ENCODE results near the gene RC3H1. TPM values are rescaled to one million over a fixed set of nuclear protein-coding genes. Genes with fewer than 3 reads are reported as not detected.

The RC3H1 gene
- total RNA-seq, 1 donor from 2014 or later, result 48.0 TPM

- Mint-ChIP-seq H3K27ac (ENCODE audit: unreplicated experiment) (no peak overlapping the region), H3K4me3 (ENCODE audit: unreplicated experiment) (no peak overlapping the region), H3K36me3 (ENCODE audit: unreplicated experiment) (no peaks in the 10 kb centered on the region), H3K4me1 (ENCODE audit: low read depth, unreplicated experiment) (peaks cover 9% of the 10 kb centered on the region), H3K27me3 (ENCODE audit: unreplicated experiment) (no peaks in the 10 kb centered on the region), H3K9me3 (ENCODE audit: unreplicated experiment) (no peaks in the 10 kb centered on the region)
- DNase-seq, result no peak
- TF ChIP-seq CTCF (IDR thresholded peaks at IDR 0.05; ENCODE audit: partially characterized antibody, unreplicated experiment), result no peak
Measured at GRCh38 chr1:174005032-174005431, 17.1 kb downstream of the RC3H1 start.

- no peak for TF ChIP-seq CTCF (IDR thresholded peaks at IDR 0.05; ENCODE audit: partially characterized antibody, unreplicated experiment)
- H3K4me1 Mint-ChIP-seq (ENCODE audit: low read depth, unreplicated experiment), result peaks cover 9% of the 10 kb centered on the region
Measured at GRCh38 chr1:174003867-174004266, 18.3 kb downstream of the RC3H1 start.

GRCh38 chr1:174001573-174001972 is 20.6 kb downstream of the RC3H1 start:
- peaks cover 9% of the 10 kb centered on the region for H3K4me1 Mint-ChIP-seq (ENCODE audit: low read depth, unreplicated experiment)
- DNase-seq, result no peak
- H3K27me3 Mint-ChIP-seq (ENCODE audit: unreplicated experiment), result no peaks in the 10 kb centered on the region
- no peak overlapping the region for H3K4me3 Mint-ChIP-seq (ENCODE audit: unreplicated experiment)
- H3K27ac Mint-ChIP-seq (ENCODE audit: unreplicated experiment), result no peak overlapping the region
- TF ChIP-seq CTCF (IDR thresholded peaks at IDR 0.05; ENCODE audit: partially characterized antibody, unreplicated experiment), result no peak
- H3K36me3 Mint-ChIP-seq (ENCODE audit: unreplicated experiment), result no peaks in the 10 kb centered on the region
- no peaks in the 10 kb centered on the region for H3K9me3 Mint-ChIP-seq (ENCODE audit: unreplicated experiment)

More at GRCh38 chr1:174003867-174004266, 18.3 kb downstream of the RC3H1 start:
- H3K4me3 Mint-ChIP-seq (ENCODE audit: unreplicated experiment), result no peak overlapping the region
- H3K27ac Mint-ChIP-seq (ENCODE audit: unreplicated experiment), result no peak overlapping the region
- no peaks in the 10 kb centered on the region for H3K9me3 Mint-ChIP-seq (ENCODE audit: unreplicated experiment)
- H3K27me3 Mint-ChIP-seq (ENCODE audit: unreplicated experiment), result no peaks in the 10 kb centered on the region
- no peaks in the 10 kb centered on the region for H3K36me3 Mint-ChIP-seq (ENCODE audit: unreplicated experiment)
- no peak for DNase-seq

GRCh38 chr1:174000371-174000770 is 21.8 kb downstream of the RC3H1 start:
- no peaks in the 10 kb centered on the region for H3K27me3 Mint-ChIP-seq (ENCODE audit: unreplicated experiment)
- H3K36me3 Mint-ChIP-seq (ENCODE audit: unreplicated experiment), result no peaks in the 10 kb centered on the region
- TF ChIP-seq CTCF (IDR thresholded peaks at IDR 0.05; ENCODE audit: partially characterized antibody, unreplicated experiment), result no peak
- H3K4me1 Mint-ChIP-seq (ENCODE audit: low read depth, unreplicated experiment), result peaks cover 6% of the 10 kb centered on the region
- no peak overlapping the region for H3K27ac Mint-ChIP-seq (ENCODE audit: unreplicated experiment)
- H3K9me3 Mint-ChIP-seq (ENCODE audit: unreplicated experiment), result no peaks in the 10 kb centered on the region
- DNase-seq, result no peak
- H3K4me3 Mint-ChIP-seq (ENCODE audit: unreplicated experiment), result no peak overlapping the region

GRCh38 chr1:173997791-173998190 is 24.4 kb downstream of the RC3H1 start:
- Mint-ChIP-seq H3K36me3 (ENCODE audit: unreplicated experiment) (no peaks in the 10 kb centered on the region), H3K9me3 (ENCODE audit: unreplicated experiment) (no peaks in the 10 kb centered on the region), H3K27me3 (ENCODE audit: unreplicated experiment) (no peaks in the 10 kb centered on the region), H3K4me3 (ENCODE audit: unreplicated experiment) (no peak overlapping the region), H3K27ac (ENCODE audit: unreplicated experiment) (no peak overlapping the region), H3K4me1 (ENCODE audit: low read depth, unreplicated experiment) (peaks cover 2% of the 10 kb centered on the region)
- TF ChIP-seq CTCF (IDR thresholded peaks at IDR 0.05; ENCODE audit: partially characterized antibody, unreplicated experiment), result no peak
- DNase-seq, result no peak
